KG1 (cell line): ENCODE data around the gene REPIN1.

ENCODE experiments used
- DNase-seq: peaks from one replicate; lab custom pipeline; 2025; lab: John Stamatoyannopoulos, UW

Gene REPIN1

DNA sequence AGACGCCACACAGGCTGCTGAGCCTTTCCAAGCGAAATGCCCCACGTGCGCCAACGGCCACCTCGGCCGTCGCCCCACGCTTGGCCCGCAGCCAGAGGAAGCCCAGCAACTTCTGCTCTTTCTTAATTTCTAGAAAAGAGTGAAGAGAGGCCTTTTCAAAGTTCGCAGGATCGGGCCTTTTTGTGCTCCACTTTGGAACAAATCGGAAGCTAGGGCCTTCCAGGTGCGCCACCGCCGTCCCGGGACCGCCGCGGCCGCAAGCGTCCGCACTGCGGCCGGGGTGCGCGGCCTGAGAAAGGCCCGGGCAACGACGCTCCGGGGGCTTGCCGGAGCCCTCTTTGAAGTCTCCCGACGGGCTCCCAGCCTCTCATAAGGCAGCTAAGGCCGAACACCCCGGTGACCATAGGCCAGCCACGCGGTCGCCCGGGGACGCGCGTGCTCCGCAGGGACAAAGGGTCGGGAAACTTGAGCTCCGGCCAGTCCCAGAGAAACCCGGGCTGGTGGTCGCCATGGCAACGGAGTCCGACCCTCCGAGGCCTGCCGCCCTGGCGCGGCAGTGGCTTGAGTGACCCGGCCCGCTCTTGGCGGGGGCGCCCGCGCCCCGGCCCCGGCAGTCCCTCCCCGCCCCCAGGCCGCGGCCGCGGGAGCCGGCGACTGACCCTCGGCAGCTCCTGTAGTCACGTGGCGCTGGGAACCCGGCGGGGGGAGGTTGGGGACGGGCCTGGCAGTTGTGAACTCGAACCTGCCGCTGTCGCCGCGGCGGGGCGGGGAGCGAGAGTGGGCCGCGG, at the start of gene REPIN1:
Gene REPIN1, plus strand, starts transcription at position 727 of the 788 bp plus-strand sequence. CDS start 890 bp downstream, outside the sequence.
- peak; percentile 53 for DNase-seq

DNA sequence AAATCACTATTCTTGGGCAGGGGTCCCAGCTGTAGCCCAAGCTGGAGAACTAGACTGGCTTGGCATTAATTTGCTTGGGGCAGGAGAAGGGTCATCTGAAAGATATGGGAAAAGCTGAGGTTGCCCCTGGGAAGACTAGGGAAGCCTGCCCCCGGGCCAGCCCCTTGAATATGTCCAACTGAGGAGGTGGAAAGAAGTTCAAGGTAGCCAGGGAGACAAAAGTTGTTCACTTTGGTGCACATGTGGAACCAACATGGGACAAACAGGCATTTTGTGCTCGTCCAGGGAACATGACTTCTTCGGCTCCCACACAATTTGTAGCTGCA, 46.9 kb upstream of the REPIN1 start:
- DNase-seq, result no peak

DNA sequence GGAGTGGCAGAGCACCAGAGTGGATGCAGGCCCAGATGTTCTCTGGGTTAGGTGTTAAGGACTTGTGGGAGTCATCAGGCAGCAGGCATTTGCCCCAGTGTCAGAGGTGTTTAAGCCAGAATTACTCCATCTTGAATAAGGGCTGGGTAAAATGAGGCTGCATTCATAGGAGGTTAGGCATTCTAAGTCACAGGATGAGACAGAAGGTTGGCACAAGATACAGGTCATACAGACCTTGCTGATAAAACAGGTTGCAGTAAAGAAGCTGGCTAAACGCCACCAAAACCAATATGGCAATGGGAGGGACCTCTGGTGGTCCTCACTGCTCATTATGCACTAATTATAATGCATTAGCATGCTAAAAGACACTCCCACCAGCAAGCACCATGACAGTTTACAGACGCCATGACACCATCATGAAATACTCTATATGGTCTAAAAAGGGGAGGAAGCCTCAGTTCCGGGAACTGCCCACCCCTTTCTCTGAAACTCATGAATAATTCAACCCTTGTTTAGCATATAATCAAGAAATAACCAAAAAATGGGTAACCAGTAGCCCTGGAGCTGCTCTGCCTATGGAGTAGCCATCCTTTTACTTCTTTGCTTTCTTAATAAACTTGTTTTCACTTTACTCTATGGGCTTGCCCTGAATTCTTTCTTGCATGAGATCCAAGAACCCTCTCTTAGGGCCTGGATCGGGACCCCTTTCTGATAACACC, 46.3 kb upstream of the REPIN1 start:
- DNase-seq, result no peak

DNA sequence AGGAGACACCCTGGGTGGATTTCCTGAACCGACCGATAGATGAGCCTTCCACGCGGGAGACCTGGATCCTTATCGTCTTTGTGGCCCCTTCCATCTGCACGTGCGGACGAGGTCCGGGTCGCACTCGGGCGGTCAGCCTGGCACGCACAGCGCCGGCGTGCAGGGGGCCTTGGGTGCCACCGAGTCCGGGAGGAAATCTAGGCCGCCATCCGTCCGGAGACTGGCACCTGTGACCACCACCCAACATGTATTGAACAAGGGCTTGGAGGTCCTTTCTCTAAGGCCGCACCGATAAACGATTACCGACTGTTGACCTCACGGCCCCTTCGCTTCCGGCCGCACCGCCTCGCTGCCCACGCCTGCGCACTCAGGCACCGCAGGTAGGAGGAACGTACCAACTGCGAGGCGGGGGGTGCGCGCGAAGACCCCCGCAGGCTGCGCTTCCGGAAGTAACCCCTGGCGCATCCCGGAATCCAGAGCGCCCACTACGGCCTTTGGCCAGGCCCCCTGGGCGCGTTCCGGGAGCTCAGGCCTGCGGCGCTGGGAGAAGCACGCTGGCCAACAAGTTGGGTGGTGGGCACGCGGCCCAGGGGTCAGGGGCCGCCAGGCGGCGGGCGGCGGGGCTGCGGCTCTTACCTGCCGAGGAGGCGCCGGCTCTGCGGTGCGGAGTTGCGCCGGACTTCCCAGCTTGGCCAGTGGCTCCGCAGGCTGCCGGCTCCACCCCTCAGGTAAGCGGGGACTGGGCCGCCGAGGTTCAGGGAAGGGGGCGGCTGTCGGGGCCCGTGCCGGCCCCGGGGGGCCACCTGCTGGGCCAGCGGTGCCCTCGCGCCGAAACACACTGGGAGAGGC, 45.6 kb upstream of the REPIN1 start, which contains the start of the genes ACTR3C and LRRC61:
Gene ACTR3C, minus strand, starts transcription at position 713 of the 849 bp plus-strand sequence. CDS start 28,249 bp downstream, outside the sequence.
Gene LRRC61, plus strand, starts transcription at position 523 of the 849 bp plus-strand sequence. CDS start 13,507 bp downstream, outside the sequence.
- DNase-seq, result no peak

DNA sequence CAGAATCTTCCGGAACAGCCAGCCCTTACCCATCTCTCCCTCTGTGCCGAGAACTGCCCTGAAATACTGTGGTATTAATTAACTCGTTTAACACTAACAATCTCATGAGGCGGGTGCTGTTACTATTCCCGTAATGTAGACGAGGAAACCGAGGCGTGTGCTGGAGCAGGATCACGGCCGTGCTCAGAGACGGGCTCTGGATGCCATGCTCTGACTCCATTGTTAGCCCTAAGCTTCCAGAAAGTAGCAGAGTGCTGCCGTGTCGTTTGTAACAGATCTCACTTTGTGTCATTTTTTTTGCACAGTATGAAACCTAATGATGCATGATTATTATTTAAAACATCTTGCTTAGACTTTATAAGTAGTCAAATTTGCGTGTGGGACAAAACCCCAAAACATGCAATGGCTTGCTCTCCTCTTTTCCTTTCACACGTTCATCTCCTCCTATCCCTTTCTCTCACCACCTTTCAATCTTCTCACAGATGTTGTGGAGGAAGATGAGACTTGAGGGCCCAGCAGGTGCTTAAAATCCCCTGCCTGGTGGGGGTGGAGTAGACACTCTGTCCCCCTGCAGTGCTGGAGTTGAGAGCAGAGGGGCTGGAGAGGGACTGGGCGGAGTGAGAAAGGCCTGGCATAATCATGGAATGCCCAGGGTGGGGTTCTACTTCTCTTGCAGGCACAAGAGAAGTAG, 44.8 kb upstream of the REPIN1 start:
- no peak for DNase-seq

DNA sequence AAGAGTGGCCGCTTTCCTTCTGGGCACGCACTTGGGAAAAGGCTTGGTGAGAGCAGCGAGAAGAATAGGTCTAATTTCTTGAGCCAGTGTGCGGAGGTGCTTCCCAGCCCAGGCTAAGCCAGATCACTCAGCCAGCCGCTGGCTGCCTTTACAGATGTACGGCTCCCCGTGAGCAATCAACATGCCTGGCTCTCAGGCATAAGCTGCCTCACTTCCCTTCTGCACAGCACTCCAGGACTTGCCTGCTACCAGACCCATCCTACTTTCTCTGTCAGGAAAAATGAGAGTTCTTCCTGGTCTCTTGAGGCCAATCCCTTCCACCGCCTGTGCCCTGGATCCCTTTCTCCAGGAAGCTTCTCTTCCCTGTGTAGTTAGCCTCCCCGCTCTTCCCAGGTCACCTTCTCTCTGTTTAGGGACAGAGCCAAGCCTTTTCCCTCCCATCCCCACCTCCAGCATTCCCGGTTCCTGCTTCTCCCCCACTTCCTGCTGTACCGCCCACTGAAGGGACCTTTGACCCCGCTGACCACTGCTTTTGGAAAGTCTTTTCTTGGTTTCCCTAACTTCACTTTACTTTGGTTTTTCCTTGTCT, 44.2 kb upstream of the REPIN1 start:
- no peak for DNase-seq

DNA sequence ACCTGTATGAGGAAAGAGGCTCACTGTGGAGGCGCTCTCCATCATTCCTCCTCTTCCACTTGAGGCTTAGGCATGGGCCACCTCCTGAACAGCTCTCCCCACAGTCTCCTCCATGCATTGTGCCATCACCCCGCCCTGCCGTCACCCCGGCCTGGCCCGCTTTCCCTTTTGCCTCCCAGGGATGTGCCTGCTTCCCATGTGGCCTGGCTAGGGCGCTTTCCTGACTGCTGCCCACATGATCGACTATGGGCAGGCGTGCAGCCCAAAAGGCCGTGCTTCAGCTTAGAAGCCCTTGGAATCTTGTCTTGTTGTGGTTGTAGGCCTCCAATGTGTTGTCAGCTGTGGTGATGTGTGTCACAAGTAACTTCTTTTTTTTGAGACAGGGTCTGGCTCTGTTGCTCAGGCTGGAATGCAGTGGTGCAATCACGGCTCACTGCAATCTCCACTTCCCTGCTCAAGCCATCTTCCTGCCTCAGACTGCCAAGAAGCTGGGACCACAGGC, 43.5 kb upstream of the REPIN1 start:
- no peak for DNase-seq

DNA sequence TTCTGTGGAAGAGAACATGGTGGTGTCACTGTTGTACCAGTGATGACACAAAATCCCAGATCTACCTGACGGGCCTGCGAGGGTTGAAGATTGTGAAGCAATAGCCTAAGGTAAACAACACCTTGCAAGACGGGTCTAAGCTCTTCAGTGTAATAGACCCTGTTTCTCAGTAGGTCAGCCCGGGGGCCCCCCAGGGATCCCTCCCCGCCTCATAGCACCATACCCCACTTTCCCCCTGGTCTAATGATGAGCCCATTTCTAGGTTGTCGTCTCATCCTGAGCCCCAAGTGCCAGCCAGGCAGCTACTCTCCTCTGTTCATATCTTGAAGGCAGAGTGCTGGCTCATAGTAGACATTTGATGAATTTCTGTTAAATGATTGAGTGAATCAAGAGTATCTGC, 42.7 kb upstream of the REPIN1 start:
- DNase-seq, result no peak

DNA sequence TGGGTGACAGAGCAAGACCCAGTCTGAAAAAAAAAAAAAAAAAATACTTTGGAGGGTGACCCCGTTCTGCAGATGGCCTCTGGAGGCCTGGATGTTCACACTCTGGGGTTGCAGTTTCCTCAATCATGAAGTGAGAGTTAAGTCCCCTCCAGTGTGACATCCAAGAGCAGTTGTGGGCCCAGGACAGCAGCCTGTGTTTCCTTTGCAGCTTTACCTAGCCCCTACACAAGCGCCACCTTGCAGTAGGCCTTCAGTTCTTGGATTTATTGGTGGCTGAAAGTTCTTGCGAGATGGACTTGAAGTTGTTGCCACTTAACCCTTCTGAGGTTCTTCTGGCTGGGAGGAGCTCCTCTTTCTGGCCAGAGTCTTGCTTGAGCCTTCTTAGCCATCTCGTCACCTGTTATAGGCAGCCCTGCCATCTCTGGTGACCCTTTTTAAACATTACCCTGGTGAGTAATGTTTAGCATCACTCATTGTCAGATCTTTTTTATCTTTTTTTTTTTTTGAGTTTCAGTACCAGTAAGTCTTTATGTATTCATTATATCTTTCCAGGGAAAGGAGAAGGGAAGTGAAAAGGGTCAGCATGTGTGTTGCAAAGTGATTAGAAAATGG, 41.9 kb upstream of the REPIN1 start:
- DNase-seq, result no peak

DNA sequence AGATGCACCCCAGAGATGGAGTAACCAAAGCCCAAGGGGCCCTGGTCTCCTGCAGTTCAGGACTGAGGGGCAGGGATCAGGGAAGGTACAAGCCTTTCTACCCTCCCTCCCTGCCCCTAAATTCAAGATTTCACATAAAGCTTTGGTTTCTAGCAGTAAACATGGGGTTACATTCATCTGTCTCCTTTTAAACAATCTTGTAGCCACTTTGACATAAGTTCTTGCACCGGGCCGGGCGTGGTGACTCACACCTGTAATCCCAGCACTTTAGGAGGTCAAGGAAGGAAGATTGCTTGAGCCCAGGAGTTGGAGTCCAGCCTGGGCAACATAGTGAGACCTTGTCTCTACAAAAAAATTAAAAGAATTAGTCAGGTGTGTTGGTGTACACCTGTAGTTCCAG, 41.3 kb upstream of the REPIN1 start:
- no peak for DNase-seq

DNA sequence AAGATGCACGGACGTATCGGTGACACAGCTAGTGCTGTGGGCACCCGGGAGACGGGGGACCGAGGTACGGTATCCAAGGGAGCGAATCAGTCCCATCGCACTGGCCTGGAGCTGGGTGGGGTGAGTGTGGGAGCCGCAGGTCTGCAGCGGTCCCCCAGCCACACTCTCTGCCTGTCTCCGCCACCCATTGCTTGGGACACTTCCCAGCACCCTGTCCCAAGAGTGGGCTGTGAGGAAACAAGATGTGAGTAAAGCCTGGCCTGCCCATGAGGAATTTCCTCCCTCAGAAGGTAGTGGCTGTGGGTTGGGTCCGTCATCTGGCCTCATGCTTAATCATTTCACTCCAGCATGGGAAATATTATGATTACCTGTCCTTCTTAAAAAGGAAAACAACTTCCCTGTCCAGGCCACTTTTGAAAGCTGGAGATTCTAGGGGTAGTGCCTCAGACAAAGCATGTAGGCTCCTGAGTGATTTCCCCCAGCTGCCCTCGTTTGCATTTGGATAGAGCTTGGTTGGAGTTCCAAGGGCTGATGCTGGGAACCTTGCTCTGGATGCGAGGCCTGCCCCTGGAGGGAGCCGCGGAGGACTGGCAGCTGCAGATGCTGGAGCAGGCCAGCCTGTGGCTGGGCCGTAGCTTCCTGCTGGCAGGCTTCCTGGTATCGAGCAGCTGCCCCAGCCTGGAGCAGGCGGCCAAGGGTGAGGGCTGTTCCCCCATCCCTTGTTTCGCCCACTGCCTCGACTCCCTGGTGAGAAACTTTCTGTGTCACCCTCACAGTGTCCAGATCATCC, 39.1 kb upstream of the REPIN1 start:
- DNase-seq, result no peak

DNA sequence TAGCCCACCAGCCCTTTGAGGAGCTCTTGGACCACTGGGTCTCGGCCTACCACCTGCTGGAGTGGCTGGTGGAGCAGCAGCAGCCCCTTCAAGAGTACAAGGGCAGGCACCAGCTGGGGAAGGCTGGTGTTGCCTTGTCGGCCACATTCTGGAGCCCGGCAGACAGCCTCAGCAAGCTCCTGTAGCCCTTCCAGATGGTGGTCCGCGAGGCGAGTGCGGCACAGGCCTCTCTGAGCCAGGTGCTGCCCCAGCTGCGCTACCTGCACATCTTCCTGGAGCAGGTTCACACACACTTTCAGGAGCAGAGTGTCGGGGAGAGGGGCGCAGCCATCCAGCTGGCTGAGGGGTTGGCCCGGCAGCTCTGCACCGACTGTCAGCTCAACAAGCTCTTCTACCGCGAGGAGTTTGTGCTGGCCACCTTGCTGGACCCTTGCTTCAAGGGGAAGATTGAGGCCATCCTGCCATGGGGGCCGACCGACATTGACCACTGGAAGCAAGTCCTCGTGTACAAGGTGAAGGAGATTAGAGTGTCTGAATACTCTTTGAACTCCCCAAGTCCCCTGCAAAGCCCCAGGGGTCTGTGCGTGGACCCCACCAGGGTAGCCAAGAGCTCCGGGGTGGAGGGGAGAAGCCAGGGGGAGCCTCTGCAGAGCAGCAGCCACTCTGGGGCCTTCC, 38.3 kb upstream of the REPIN1 start:
- DNase-seq, result no peak

DNA sequence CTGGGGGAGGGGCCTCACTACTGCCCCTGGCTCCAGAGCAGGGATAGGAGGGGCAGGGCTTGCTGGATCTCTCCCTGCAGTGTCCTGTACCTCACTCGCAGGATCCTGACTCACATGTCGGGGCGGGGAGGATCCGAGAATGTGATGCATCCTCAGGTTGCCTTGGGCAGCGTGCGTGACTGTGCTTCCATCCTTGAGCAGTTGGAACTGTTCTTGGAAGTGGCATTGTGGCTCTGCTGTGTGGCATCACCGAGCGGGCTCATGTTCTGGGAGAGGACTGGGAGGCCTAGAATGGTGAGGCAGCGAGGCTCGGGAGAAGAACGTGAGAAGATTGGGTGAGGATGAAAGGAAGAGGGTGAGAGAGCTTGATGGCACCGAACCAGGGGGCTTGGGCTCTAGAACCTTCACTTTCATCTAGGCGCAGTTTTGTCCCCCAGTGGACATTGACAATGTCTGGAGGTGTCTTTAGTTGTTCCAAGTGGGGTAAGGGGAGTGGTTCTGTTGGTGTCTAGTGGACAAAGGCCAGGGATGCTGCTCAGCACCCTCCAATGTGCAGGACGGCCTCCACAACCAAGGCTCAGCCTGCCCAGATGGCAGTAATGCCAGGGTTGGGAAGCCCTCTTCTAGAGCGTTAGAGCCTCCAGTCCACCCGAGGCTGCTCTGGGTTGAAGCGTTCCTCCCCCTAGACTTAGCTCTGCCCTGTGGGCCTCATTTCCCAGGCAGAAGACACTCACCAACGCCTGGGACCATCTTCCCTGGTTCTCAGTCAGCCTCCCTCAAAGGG, 35.6 kb upstream of the REPIN1 start:
- DNase-seq, result no peak

DNA sequence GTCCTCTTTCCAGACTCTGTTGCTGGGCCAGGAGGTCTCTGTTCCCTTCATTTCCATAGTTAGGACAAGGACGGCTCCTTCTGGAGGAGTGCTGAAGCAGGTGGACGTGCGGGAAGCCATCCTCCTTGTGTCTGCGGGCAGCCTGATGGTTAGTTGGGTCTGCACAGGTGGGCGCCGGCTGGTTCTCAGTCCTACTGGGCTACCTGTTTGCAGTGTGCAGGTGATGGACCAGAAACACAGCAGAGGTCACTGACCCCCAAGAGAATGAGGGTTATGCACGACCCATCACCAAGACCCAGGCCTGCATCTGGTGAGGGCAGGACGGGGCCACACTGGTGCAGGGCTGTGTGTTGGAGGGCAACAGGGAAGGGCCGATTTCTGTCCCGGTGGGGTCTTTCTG, 35.0 kb upstream of the REPIN1 start:
- no peak for DNase-seq

DNA sequence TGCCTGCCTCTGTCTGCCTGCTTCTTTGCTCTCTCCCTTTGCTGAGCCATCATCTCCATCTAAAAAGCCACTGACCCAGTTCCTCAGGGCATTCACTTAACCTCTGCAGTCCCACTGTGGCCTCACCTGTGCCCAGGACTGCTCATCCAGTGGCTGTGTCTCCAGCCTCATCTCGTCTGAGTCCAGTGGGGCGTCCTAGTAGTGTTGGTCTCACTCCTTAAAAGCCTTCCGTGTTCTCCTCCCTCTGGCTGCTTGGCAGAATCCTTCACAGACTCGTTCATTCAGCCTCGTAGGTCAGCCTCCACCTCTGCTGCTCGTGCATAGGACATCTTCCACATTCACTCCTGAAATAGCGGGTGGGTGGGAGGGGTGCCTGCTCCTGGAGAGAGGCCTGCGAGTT, 34.5 kb upstream of the REPIN1 start:
- DNase-seq, result no peak

DNA sequence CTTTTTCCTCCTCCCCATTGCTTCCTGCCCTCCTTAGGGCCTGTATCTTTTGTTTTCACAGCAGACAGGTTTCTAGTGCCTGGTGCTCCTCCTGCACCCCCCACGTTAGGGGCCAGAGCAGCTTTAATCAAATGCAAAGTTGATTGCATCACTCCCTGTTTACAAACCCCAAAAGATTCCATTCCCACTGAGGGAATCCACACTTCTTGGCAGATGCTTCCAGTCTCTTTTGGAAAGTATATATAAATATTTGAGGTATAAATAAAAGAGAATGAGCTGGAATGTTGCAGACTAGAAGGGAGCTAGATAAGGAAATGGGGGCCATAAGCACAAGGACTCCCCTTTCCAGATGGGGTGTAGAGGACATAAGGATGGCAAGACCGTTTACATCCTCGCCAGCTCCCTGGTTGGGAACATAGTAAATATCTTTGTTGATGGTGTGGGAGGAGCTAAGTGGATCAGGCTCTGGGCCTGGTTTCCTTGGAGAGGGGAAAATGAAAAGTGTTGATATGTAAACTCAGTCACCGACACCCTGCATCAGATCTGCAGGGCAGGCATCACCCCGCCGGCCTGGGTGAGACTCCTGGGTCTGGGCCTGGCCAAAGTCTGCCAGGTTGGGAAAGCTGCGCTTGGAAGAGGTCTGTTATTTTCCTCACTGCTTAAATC, 33.4 kb upstream of the REPIN1 start:
- DNase-seq, result no peak

DNA sequence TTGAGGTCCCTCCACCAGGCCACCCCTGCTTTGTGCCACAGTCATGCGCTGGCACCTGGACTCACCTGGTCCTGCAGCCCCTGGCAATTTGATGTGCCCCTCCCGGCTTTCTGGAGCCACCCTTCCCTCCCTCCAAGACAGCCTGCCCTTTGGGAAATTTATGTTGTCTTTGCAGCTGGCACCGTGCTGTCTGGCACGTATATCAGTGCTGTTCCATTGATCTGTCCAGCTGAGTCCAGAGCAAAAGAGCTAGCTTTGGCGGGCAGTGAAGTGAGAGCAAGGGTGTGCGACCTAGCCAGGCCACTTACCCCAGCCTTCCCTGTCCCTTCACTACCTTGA, 32.9 kb upstream of the REPIN1 start:
- no peak for DNase-seq

DNA sequence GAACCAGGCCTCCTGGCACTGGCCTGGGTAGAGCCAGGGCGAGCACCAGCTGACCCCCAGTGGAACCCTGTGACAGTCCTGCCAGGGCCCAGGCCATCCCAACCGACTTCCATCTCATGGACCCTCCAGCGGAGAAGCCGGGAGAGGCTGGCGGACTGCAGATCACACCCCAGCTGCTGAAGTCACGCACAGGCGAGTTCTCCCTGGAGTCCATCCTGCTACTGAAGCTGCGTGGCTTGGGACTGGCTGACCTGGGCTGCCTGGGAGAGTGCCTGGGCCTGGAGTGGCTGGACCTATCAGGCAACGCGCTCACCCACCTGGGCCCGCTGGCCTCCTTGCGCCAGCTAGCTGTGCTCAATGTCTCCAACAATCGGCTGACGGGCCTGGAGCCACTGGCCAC, 31.9 kb upstream of the REPIN1 start:
- no peak for DNase-seq
